Measurements from ENCODE around the gene DCP2.

DCP2 gene

GRCh38 chr5:113064806-113065205, 88.2 kb downstream of the DCP2 start:
- no peaks in the 10 kb centered on the region for H3K4me1 ChIP-seq (ENCODE audit: control insufficient read depth, insufficient read depth, low read length)
- H3K27ac ChIP-seq (ENCODE audit: extremely low read depth, low read depth, low read length): no peak overlapping the region
- CTCF ChIA-PET: no interaction called here
- H3K9me3 ChIP-seq (ENCODE audit: control insufficient read depth, insufficient read depth, low read depth, low read length): no peaks in the 10 kb centered on the region
- TF ChIP-seq ZFP37 (tag by site-specific recombination; IDR thresholded peaks at IDR 0.05) (no peak), TCF7L2 (IDR thresholded peaks at IDR 0.05; ENCODE audit: borderline replicate concordance, low read depth, low read length) (no peak), BCL11A (tag by site-specific recombination; IDR thresholded peaks at IDR 0.05; ENCODE audit: low read depth) (no peak), ZNF148 (tag by site-specific recombination; IDR thresholded peaks at IDR 0.05; ENCODE audit: borderline replicate concordance) (no peak), IKZF3 (tag by site-specific recombination; IDR thresholded peaks at IDR 0.05) (no peak), ZNF76 (tag by site-specific recombination; IDR thresholded peaks at IDR 0.05; ENCODE audit: borderline replicate concordance, low read depth) (no peak), ZBTB10 (tag by site-specific recombination; IDR thresholded peaks at IDR 0.05) (no peak), ZNF843 (tag by site-specific recombination; IDR thresholded peaks at IDR 0.05) (no peak)
- peaks cover 0 to 71% of the 10 kb centered on the region in 2 experiments; a peak in 1 of 3 replicates for H3K36me3 ChIP-seq (ENCODE audit: control insufficient read depth in 2 of 2, insufficient read depth in 1 of 2, low read length in 2 of 2)
- POLR2A ChIA-PET: no interaction called here
- no peak overlapping the region for H3K4me3 ChIP-seq (ENCODE audit: low read depth, low read length)

GRCh38 chr5:113065626-113066025, 89.0 kb downstream of the DCP2 start:
- TF ChIP-seq ZSCAN16 (tag by site-specific recombination; IDR thresholded peaks at IDR 0.05): no peak
- no peak for TF ChIP-seq HOXC10 (CRISPR knock-in tag; IDR thresholded peaks at IDR 0.05)
- TF ChIP-seq ZNF692 (tag by site-specific recombination; IDR thresholded peaks at IDR 0.05): no peak
- no peak for TF ChIP-seq ZNF404 (tag by site-specific recombination; IDR thresholded peaks at IDR 0.05)
- no peak for TF ChIP-seq ZNF23 (tag by site-specific recombination; IDR thresholded peaks at IDR 0.05; ENCODE audit: borderline replicate concordance)
- no peak for TF ChIP-seq ZNF48 (tag by site-specific recombination; IDR thresholded peaks at IDR 0.05)
- TF ChIP-seq ZNF776 (tag by site-specific recombination; IDR thresholded peaks at IDR 0.05; ENCODE audit: borderline replicate concordance): no peak
- TF ChIP-seq ZSCAN30 (tag by site-specific recombination; IDR thresholded peaks at IDR 0.05): no peak
- CTCF ChIA-PET: interaction anchor here (0.5 kb wide), 1 partner anchor 529 kb away, joined by 3 read pairs; no protein-coding TSS in a partner anchor

More at GRCh38 chr5:113065626-113066025, 89.0 kb downstream of the DCP2 start:
- no peak overlapping the region for H3K27ac ChIP-seq (ENCODE audit: extremely low read depth, low read depth, low read length)
- peaks cover 0 to 74% of the 10 kb centered on the region in 2 experiments; a peak in 1 of 3 replicates for H3K36me3 ChIP-seq (ENCODE audit: control insufficient read depth in 2 of 2, insufficient read depth in 1 of 2, low read length in 2 of 2)
- POLR2A ChIA-PET: no interaction called here
- H3K4me3 ChIP-seq (ENCODE audit: low read depth, low read length): no peak overlapping the region
- H3K9me3 ChIP-seq (ENCODE audit: control insufficient read depth, insufficient read depth, low read depth, low read length): no peaks in the 10 kb centered on the region
- no peaks in the 10 kb centered on the region for H3K4me1 ChIP-seq (ENCODE audit: control insufficient read depth, insufficient read depth, low read length)

Measured in HEK293 (cell line).